HepG2 (cell line): ENCODE results near the gene BABAM2. TPM values are rescaled to one million over a fixed set of nuclear protein-coding genes. Genes with fewer than 3 reads are reported as not detected.

Experiments used
- ATF7-NPFF ChIP-seq: sonication (generic); formaldehyde crosslinking; IDR thresholded peaks from 2 replicates; pipeline ENCODE4 v1.8.1; 2023; ENCODE audit warnings: mild to moderate bottlenecking, low read depth, missing genetic modification reagents, moderate library complexity
- CC2D1A ChIP-seq: sonication (generic); formaldehyde crosslinking; IDR thresholded peaks from 2 replicates; pipeline ENCODE4 v1.8.1; 2023; ENCODE audit warnings: mild to moderate bottlenecking, missing genetic modification reagents
- FOXC1 ChIP-seq: sonication (generic); formaldehyde crosslinking; IDR thresholded peaks from 2 replicates; pipeline ENCODE4 v1.8.0; 2022; ENCODE audit warnings: mild to moderate bottlenecking, missing genetic modification reagents, borderline replicate concordance
- HDAC1 ChIP-seq: sonication (generic); formaldehyde crosslinking; IDR thresholded peaks from 2 replicates; pipeline ENCODE4 v1.5.1; 2020; ENCODE audit warnings: mild to moderate bottlenecking, missing genetic modification reagents
- IRF2 ChIP-seq: IDR thresholded peaks from 2 replicates; pipeline ENCODE4 v1.6.1; 2018; ENCODE audit warnings: missing genetic modification reagents, missing compliant biosample characterization
- ISL2 ChIP-seq: sonication (generic); formaldehyde crosslinking; IDR thresholded peaks from 2 replicates; pipeline ENCODE4 v1.5.0; 2020; ENCODE audit warnings: missing genetic modification reagents
- JUNB ChIP-seq: sonication (generic); formaldehyde crosslinking; IDR thresholded peaks from 2 replicates; pipeline ENCODE4 v1.8.0; 2022; ENCODE audit warnings: missing genetic modification reagents, mild to moderate bottlenecking, borderline replicate concordance
- MAFK ChIP-seq, 2 experiments: IDR thresholded peaks in 1 of 2; conservative IDR thresholded peaks in 1 of 2; 2 replicates each; pipeline ENCODE4 v1.6.1; 2011; ENCODE audit warnings: improper control_type of control experiment in 2 of 2, low read length in 2 of 2
- NFRKB ChIP-seq: fragments of 450-650 bp; IDR thresholded peaks from 2 replicates; pipeline ENCODE4 v1.6.1; 2017
- NR2F1 ChIP-seq, 2 experiments: fragments of 450-650 bp in 1 of 2; formaldehyde crosslinking in 1 of 2; IDR thresholded peaks; 2 replicates each; pipeline versions ENCODE4 v1.5.0 to v1.6.1; 2016 to 2020; ENCODE audit warnings: mild to moderate bottlenecking in 1 of 2, missing compliant biosample characterization in 1 of 2, missing genetic modification reagents in 1 of 2, moderate library complexity in 1 of 2
- SAP130 ChIP-seq: IDR thresholded peaks from 2 replicates; pipeline ENCODE4 v1.6.1; 2016; ENCODE audit warnings: low read depth
- TAF15 ChIP-seq: fragments of 200-400 bp; formaldehyde crosslinking; IDR thresholded peaks from one replicate; pipeline ENCODE4 v1.6.1; 2018; ENCODE audit warnings: mild to moderate bottlenecking, low read depth, low read length; ENCODE audit not compliant: poor library complexity, severe bottlenecking
- ZNF335 ChIP-seq: sonication (generic); formaldehyde crosslinking; IDR thresholded peaks from 2 replicates; pipeline ENCODE4 v1.4.0; 2020; ENCODE audit warnings: missing genetic modification reagents
- ZNF543 ChIP-seq: sonication (generic); formaldehyde crosslinking; IDR thresholded peaks from 2 replicates; pipeline ENCODE4 v1.4.0; 2020; ENCODE audit warnings: mild to moderate bottlenecking, missing genetic modification reagents
- ZNF557 ChIP-seq: sonication (generic); formaldehyde crosslinking; IDR thresholded peaks from 2 replicates; pipeline ENCODE4 v1.4.0; 2020; ENCODE audit warnings: missing genetic modification reagents
- ZNF713 ChIP-seq: sonication (generic); formaldehyde crosslinking; IDR thresholded peaks from 2 replicates; pipeline ENCODE4 v1.4.0; 2020; ENCODE audit warnings: mild to moderate bottlenecking, missing genetic modification reagents
- ZNF776 ChIP-seq: sonication (generic); formaldehyde crosslinking; IDR thresholded peaks from 2 replicates; pipeline ENCODE4 v1.4.0; 2020; ENCODE audit warnings: mild to moderate bottlenecking, missing genetic modification reagents
- ZNF790 ChIP-seq: sonication (generic); formaldehyde crosslinking; IDR thresholded peaks from 2 replicates; pipeline ENCODE4 v1.8.0; 2022; ENCODE audit warnings: missing genetic modification reagents, mild to moderate bottlenecking, borderline replicate concordance
- polyA plus RNA-seq, 8 experiments: library from polyadenylated mRNA; depleted of rRNA in 3 of 8; stranded (reverse) in 7 of 8; unstranded in 1 of 8; fragments of >200 nt; fragmentation: Illumina TruSeq in 4 of 8; extraction: Trizol in 4 of 8; gene quantifications; 2 replicates each; pipeline versions ENCODE4 v1.2.1 to v1.2.3, GENCODE V29; 2011 to 2016; ENCODE audit warnings: low read depth in 4 of 8, missing spikeins in 1 of 8, mixed read lengths in 1 of 8; ENCODE audit not compliant: insufficient read depth in 1 of 8
- total RNA-seq, 5 experiments: library from RNA; depleted of rRNA; stranded (reverse); fragments of >200 nt; fragmentation: Illumina TruSeq; extraction: Trizol; gene quantifications; 2 replicates each; pipeline ENCODE4 v1.2.3, GENCODE V29; 2016; ENCODE audit warnings: low read depth in 1 of 5
- TF ChIP-seq, protein P1 (sequence below): sonication (generic); formaldehyde crosslinking; IDR thresholded peaks from 2 replicates; pipeline ENCODE4 v1.9.0; 2021; ENCODE audit warnings: missing genetic modification reagents, borderline replicate concordance
- TF ChIP-seq, protein P2 (sequence below): sonication (generic); formaldehyde crosslinking; IDR thresholded peaks from 2 replicates; pipeline ENCODE4 v1.4.0; 2020; ENCODE audit warnings: mild to moderate bottlenecking, missing genetic modification reagents
- TF ChIP-seq, protein P3 (sequence below): sonication (generic); formaldehyde crosslinking; IDR thresholded peaks from 2 replicates; pipeline ENCODE4 v1.8.0; 2022; ENCODE audit warnings: missing genetic modification reagents, mild to moderate bottlenecking, borderline replicate concordance
- TF ChIP-seq, protein P4 (sequence below): fragments of 450-650 bp; IDR thresholded peaks from 2 replicates; pipeline ENCODE4 v1.6.1; 2016
- TF ChIP-seq, protein P5 (sequence below): sonication (generic); formaldehyde crosslinking; IDR thresholded peaks from 2 replicates; pipeline ENCODE4 v1.5.0; 2020; ENCODE audit warnings: missing genetic modification reagents
- TF ChIP-seq, protein P6 (sequence below): IDR thresholded peaks from 2 replicates; pipeline ENCODE4 v1.6.1; 2016; ENCODE audit warnings: low read depth, control low read depth

The BABAM2 gene
- total and polyA plus RNA-seq, 2 of the 13 experiments (the other 11 are each of a cell fraction or from before 2014, with no cell fraction given) = 24.9 to 28.0 TPM

DNA sequence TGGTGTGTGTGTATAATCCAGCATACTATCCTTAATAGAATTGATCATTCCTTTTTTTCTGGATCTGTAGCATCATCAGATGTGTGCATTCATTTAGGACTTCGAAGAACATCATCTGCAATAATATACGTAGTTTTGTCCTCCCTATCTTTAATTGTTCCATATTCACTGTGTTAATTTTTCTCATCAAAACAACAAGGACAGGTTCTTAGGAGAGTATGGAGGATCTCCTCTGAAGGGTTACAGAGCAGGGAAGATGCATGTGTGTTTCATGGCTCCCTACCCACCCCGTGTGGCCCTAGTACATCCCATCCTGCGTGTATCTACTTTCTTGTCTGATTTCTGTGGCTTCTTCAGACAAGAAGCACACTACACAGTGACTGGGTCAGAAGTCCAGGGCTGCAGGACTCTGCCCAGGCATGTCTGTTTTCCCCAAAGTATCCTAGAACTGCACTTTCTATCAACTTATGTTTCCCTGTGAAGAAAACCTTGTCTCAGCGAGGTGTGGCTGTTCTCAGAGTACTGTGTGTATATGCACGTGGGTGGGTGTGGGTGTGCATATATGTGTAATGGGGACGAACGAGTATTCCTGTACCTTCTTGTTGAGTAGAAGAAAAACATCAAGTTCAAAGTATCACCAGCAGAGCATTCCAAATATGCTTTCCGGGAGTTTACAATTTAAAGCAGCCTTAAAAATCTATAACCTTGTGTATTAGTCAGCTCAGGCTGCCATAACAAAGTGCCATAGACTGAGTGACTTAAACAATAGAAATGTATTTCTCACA lies 281.8 kb downstream of the BABAM2 start (continued):
- TF ChIP-seq, protein P1, sequence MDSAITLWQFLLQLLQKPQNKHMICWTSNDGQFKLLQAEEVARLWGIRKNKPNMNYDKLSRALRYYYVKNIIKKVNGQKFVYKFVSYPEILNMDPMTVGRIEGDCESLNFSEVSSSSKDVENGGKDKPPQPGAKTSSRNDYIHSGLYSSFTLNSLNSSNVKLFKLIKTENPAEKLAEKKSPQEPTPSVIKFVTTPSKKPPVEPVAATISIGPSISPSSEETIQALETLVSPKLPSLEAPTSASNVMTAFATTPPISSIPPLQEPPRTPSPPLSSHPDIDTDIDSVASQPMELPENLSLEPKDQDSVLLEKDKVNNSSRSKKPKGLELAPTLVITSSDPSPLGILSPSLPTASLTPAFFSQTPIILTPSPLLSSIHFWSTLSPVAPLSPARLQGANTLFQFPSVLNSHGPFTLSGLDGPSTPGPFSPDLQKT = no peak
- TF ChIP-seq TAF15 (no peak), ZNF557 (CRISPR knock-in tag) (no peak), SAP130 (CRISPR knock-in tag) (peak; percentile 40; the same call in 1 of the 2 replicates), HDAC1 (CRISPR knock-in tag) (no peak), CC2D1A (no peak), NFRKB (no peak), ZNF776 (CRISPR knock-in tag) (no peak), JUNB (no peak), FOXC1 (no peak), ZNF790 (CRISPR knock-in tag) (no peak), ZNF713 (CRISPR knock-in tag) (no peak), NR2F1 (CRISPR knock-in tag; IDR thresholded peaks at IDR 0.05) (no peak), ISL2 (no peak), MAFK (conservative IDR thresholded peaks at IDR 0.05 in 1 of 2, IDR thresholded peaks at IDR 0.05 in 1 of 2; ENCODE audit: low read length in 2 of 2) (no peak), ATF7-NPFF (CRISPR knock-in tag) (no peak), ZNF543 (CRISPR knock-in tag) (no peak), IRF2 (CRISPR knock-in tag) (no peak), ZNF335 (no peak)
- TF ChIP-seq, protein P2, sequence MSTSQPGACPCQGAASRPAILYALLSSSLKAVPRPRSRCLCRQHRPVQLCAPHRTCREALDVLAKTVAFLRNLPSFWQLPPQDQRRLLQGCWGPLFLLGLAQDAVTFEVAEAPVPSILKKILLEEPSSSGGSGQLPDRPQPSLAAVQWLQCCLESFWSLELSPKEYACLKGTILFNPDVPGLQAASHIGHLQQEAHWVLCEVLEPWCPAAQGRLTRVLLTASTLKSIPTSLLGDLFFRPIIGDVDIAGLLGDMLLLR = no peak
- TF ChIP-seq, protein P3, sequence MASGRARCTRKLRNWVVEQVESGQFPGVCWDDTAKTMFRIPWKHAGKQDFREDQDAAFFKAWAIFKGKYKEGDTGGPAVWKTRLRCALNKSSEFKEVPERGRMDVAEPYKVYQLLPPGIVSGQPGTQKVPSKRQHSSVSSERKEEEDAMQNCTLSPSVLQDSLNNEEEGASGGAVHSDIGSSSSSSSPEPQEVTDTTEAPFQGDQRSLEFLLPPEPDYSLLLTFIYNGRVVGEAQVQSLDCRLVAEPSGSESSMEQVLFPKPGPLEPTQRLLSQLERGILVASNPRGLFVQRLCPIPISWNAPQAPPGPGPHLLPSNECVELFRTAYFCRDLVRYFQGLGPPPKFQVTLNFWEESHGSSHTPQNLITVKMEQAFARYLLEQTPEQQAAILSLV (CRISPR knock-in tag) = no peak
- TF ChIP-seq, protein P4, sequence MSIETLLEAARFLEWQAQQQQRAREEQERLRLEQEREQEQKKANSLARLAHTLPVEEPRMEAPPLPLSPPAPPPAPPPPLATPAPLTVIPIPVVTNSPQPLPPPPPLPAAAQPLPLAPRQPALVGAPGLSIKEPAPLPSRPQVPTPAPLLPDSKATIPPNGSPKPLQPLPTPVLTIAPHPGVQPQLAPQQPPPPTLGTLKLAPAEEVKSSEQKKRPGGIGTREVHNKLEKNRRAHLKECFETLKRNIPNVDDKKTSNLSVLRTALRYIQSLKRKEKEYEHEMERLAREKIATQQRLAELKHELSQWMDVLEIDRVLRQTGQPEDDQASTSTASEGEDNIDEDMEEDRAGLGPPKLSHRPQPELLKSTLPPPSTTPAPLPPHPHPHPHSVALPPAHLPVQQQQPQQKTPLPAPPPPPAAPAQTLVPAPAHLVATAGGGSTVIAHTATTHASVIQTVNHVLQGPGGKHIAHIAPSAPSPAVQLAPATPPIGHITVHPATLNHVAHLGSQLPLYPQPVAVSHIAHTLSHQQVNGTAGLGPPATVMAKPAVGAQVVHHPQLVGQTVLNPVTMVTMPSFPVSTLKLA = no peak
- TF ChIP-seq, protein P5, sequence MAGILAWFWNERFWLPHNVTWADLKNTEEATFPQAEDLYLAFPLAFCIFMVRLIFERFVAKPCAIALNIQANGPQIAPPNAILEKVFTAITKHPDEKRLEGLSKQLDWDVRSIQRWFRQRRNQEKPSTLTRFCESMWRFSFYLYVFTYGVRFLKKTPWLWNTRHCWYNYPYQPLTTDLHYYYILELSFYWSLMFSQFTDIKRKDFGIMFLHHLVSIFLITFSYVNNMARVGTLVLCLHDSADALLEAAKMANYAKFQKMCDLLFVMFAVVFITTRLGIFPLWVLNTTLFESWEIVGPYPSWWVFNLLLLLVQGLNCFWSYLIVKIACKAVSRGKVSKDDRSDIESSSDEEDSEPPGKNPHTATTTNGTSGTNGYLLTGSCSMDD = no peak
- TF ChIP-seq, protein P6, sequence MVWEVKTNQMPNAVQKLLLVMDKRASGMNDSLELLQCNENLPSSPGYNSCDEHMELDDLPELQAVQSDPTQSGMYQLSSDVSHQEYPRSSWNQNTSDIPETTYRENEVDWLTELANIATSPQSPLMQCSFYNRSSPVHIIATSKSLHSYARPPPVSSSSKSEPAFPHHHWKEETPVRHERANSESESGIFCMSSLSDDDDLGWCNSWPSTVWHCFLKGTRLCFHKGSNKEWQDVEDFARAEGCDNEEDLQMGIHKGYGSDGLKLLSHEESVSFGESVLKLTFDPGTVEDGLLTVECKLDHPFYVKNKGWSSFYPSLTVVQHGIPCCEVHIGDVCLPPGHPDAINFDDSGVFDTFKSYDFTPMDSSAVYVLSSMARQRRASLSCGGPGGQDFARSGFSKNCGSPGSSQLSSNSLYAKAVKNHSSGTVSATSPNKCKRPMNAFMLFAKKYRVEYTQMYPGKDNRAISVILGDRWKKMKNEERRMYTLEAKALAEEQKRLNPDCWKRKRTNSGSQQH (CRISPR knock-in tag) = no peak
